ENCODE data around the gene MDM2.

The MDM2 gene

GRCh38 chr12:68864604-68865003 is 56.6 kb downstream of the MDM2 start:
- no peak overlapping the region for H3K4me3 ChIP-seq (ENCODE audit: low read length)
- no peak overlapping the region for H3K27ac ChIP-seq (ENCODE audit: low read length)
- H3K9me3 ChIP-seq (ENCODE audit: control insufficient read depth, low read depth, low read length) = no peaks in the 10 kb centered on the region
- no peaks in the 10 kb centered on the region for H3K27me3 ChIP-seq (ENCODE audit: control insufficient read depth, insufficient read depth, low read length)
- no peaks in the 10 kb centered on the region for H3K36me3 ChIP-seq (ENCODE audit: control insufficient read depth, low read depth, low read length)
- no peaks in the 10 kb centered on the region for H3K4me1 ChIP-seq (ENCODE audit: control insufficient read depth, low read depth, low read length)
- H3K9ac ChIP-seq (ENCODE audit: low read length) = no peak overlapping the region

GRCh38 chr12:68865399-68866164 is 57.6 kb downstream of the MDM2 start:
- H3K9ac ChIP-seq (ENCODE audit: low read length) = no peak overlapping the region
- H3K27ac ChIP-seq (ENCODE audit: low read length) = no peak overlapping the region
- no peaks in the 10 kb centered on the region for H3K4me1 ChIP-seq (ENCODE audit: control insufficient read depth, low read depth, low read length)
- H3K4me3 ChIP-seq (ENCODE audit: low read length) = no peak overlapping the region
- no peaks in the 10 kb centered on the region for H3K27me3 ChIP-seq (ENCODE audit: control insufficient read depth, insufficient read depth, low read length)
- no peaks in the 10 kb centered on the region for H3K9me3 ChIP-seq (ENCODE audit: control insufficient read depth, low read depth, low read length)
- no peaks in the 10 kb centered on the region for H3K36me3 ChIP-seq (ENCODE audit: control insufficient read depth, low read depth, low read length)

DNA sequence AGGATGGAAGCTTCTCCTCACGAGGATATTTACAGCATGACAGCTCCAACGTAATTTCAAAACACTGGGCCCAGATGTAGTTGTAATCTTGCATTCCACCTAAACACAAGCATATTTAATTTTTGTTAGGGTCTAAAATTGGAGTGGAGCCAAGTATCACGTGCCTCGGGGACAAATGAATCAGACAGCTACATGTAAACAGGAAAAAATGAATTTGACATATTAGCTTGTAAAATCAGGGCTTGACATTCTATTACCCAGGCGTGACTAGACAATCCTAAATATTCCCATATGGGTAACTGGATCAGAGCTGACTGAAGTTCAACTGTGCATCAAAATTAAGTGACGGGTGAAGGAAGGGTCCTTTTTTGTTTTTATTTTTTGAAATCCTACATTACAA is 59.0 kb downstream of the MDM2 start:
- no peak overlapping the region for H3K4me3 ChIP-seq (ENCODE audit: low read length)
- no peaks in the 10 kb centered on the region for H3K9me3 ChIP-seq (ENCODE audit: control insufficient read depth, low read depth, low read length)
- no peak overlapping the region for H3K9ac ChIP-seq (ENCODE audit: low read length)
- no peak overlapping the region for H3K27ac ChIP-seq (ENCODE audit: low read length)
- H3K27me3 ChIP-seq (ENCODE audit: control insufficient read depth, insufficient read depth, low read length) = no peaks in the 10 kb centered on the region
- no peaks in the 10 kb centered on the region for H3K36me3 ChIP-seq (ENCODE audit: control insufficient read depth, low read depth, low read length)
- no peaks in the 10 kb centered on the region for H3K4me1 ChIP-seq (ENCODE audit: control insufficient read depth, low read depth, low read length)

GRCh38 chr12:68867606-68868005 is 59.6 kb downstream of the MDM2 start:
- Histone ChIP-seq H3K4me3 (ENCODE audit: low read length) (no peak overlapping the region), H3K9me3 (ENCODE audit: control insufficient read depth, low read depth, low read length) (no peaks in the 10 kb centered on the region), H3K36me3 (ENCODE audit: control insufficient read depth, low read depth, low read length) (no peaks in the 10 kb centered on the region), H3K9ac (ENCODE audit: low read length) (no peak overlapping the region), H3K4me1 (ENCODE audit: control insufficient read depth, low read depth, low read length) (no peaks in the 10 kb centered on the region), H3K27me3 (ENCODE audit: control insufficient read depth, insufficient read depth, low read length) (no peaks in the 10 kb centered on the region), H3K27ac (ENCODE audit: low read length) (no peak overlapping the region)

DNA sequence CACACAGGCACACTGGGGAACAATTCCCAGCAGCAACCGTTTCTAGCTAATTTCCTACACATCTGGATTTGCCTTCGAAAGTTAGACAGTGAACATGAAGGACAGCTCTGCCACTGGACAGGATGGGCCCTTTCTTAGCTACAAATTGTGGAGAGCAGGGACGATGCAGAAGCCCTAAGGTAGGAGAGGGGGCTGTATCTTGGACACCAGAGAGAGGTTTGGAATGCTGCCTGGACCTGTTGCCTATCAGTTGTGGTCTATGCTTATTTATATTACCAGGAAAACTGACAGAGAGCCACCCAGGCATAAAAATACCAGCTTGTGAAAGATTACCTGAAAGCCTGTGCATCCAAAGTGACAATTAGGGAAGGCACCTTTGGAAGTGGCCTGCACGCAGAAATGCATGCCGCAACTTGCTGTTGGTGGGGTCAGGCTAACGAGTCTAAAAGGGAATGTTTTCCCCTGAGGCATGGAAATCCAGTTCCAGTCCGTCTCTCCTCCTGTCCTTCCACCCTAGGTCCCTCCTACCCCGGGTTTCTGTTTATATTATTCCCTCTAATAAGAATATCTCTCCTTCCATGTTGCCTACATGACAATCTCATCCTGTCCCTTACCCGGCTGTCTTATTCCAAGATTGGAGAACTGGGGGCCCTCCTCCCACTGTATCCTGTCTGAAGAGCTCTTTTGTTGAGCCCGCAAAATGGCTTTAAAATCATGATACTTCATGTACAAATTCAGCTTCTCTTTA is 60.2 kb downstream of the MDM2 start:
- Histone ChIP-seq H3K4me1 (ENCODE audit: control insufficient read depth, low read depth, low read length) (no peaks in the 10 kb centered on the region), H3K9me3 (ENCODE audit: control insufficient read depth, low read depth, low read length) (no peaks in the 10 kb centered on the region), H3K27me3 (ENCODE audit: control insufficient read depth, insufficient read depth, low read length) (no peaks in the 10 kb centered on the region), H3K9ac (ENCODE audit: low read length) (no peak overlapping the region), H3K27ac (ENCODE audit: low read length) (no peak overlapping the region), H3K4me3 (ENCODE audit: low read length) (no peak overlapping the region), H3K36me3 (ENCODE audit: control insufficient read depth, low read depth, low read length) (no peaks in the 10 kb centered on the region)

GRCh38 chr12:68870011-68870410 is 62.0 kb downstream of the MDM2 start:
- Histone ChIP-seq H3K27ac (ENCODE audit: low read length) (no peak overlapping the region), H3K4me1 (ENCODE audit: control insufficient read depth, low read depth, low read length) (no peaks in the 10 kb centered on the region), H3K9ac (ENCODE audit: low read length) (no peak overlapping the region), H3K4me3 (ENCODE audit: low read length) (no peak overlapping the region), H3K27me3 (ENCODE audit: control insufficient read depth, insufficient read depth, low read length) (no peaks in the 10 kb centered on the region), H3K36me3 (ENCODE audit: control insufficient read depth, low read depth, low read length) (no peaks in the 10 kb centered on the region), H3K9me3 (ENCODE audit: control insufficient read depth, low read depth, low read length) (no peaks in the 10 kb centered on the region)

DNA sequence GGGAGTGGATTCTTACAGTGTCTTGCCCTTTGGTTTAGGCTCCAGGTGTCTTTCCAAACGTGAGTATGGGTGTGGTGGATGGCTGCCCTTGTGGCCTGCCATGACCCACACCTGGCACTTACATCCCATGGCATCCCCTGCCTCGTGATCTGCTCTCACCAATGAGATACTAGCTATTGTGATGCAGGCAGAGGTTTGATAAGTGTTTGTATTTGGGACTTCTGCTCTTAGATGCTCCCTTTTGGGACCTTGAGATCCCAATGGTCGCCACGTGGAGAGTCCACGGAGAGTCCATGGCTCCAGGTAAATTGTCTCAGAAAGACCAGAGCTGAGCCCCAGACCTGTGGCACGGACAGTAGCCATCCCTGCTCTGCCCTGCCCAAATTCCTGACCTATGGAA is 62.5 kb downstream of the MDM2 start:
- Histone ChIP-seq H3K4me3 (ENCODE audit: low read length) (no peak overlapping the region), H3K9ac (ENCODE audit: low read length) (no peak overlapping the region), H3K9me3 (ENCODE audit: control insufficient read depth, low read depth, low read length) (no peaks in the 10 kb centered on the region), H3K36me3 (ENCODE audit: control insufficient read depth, low read depth, low read length) (no peaks in the 10 kb centered on the region), H3K4me1 (ENCODE audit: control insufficient read depth, low read depth, low read length) (no peaks in the 10 kb centered on the region), H3K27me3 (ENCODE audit: control insufficient read depth, insufficient read depth, low read length) (no peaks in the 10 kb centered on the region), H3K27ac (ENCODE audit: low read length) (no peak overlapping the region)

DNA sequence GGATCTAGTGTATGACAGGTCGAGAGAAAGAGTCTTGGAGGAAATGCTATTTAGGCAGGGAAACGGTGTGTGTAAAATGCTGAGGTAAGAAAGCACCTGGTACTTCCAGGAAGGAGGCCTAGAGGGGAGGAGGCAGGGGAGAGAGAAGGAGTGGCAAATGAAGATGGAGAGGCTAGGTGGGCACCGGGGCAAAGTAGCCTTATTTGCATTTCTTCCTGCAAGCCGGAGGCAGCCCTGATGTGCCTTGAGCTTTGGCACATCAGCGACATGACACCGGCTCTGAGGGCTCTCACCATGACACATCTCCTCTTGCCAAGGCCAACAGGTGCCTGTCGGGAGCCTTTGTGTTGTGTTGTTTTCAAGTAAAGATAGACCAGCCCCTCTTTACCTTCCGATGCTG is 63.4 kb downstream of the MDM2 start:
- H3K9me3 ChIP-seq (ENCODE audit: control insufficient read depth, low read depth, low read length) = no peaks in the 10 kb centered on the region
- H3K4me3 ChIP-seq (ENCODE audit: low read length) = no peak overlapping the region
- H3K27me3 ChIP-seq (ENCODE audit: control insufficient read depth, insufficient read depth, low read length) = no peaks in the 10 kb centered on the region
- no peaks in the 10 kb centered on the region for H3K4me1 ChIP-seq (ENCODE audit: control insufficient read depth, low read depth, low read length)
- no peaks in the 10 kb centered on the region for H3K36me3 ChIP-seq (ENCODE audit: control insufficient read depth, low read depth, low read length)
- H3K9ac ChIP-seq (ENCODE audit: low read length) = no peak overlapping the region
- H3K27ac ChIP-seq (ENCODE audit: low read length) = no peak overlapping the region

- H3K9ac ChIP-seq (ENCODE audit: low read length) = no peak overlapping the region
- no peaks in the 10 kb centered on the region for H3K9me3 ChIP-seq (ENCODE audit: control insufficient read depth, low read depth, low read length)
- no peaks in the 10 kb centered on the region for H3K4me1 ChIP-seq (ENCODE audit: control insufficient read depth, low read depth, low read length)
- H3K4me3 ChIP-seq (ENCODE audit: low read length) = no peak overlapping the region
- no peaks in the 10 kb centered on the region for H3K27me3 ChIP-seq (ENCODE audit: control insufficient read depth, insufficient read depth, low read length)
- no peak overlapping the region for H3K27ac ChIP-seq (ENCODE audit: low read length)
- no peaks in the 10 kb centered on the region for H3K36me3 ChIP-seq (ENCODE audit: control insufficient read depth, low read depth, low read length)
Measured at GRCh38 chr12:68871921-68872320, 63.9 kb downstream of the MDM2 start.

DNA sequence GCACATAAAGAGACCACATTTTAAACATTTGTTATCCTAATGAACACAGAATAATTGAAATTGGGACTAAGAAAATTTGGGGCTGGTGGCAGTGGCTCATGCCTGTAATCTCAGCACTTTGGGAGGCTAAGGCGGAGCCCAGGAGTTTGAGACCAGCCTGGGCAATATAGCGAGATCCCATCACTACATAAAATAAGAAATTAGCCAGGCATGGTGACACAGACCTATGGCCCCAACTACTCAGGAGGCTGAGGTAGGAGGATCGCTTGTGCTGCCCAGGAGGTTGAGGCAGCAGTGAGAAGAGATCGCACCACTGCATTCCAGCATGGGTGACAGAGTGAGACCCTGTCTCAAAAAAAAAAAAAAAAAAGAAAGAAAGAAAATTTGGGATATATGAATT is 65.3 kb downstream of the MDM2 start:
- Histone ChIP-seq H3K36me3 (ENCODE audit: control insufficient read depth, low read depth, low read length) (no peaks in the 10 kb centered on the region), H3K9me3 (ENCODE audit: control insufficient read depth, low read depth, low read length) (no peaks in the 10 kb centered on the region), H3K27ac (ENCODE audit: low read length) (no peak overlapping the region), H3K27me3 (ENCODE audit: control insufficient read depth, insufficient read depth, low read length) (no peaks in the 10 kb centered on the region), H3K9ac (ENCODE audit: low read length) (no peak overlapping the region), H3K4me3 (ENCODE audit: low read length) (no peak overlapping the region), H3K4me1 (ENCODE audit: control insufficient read depth, low read depth, low read length) (no peaks in the 10 kb centered on the region)

GRCh38 chr12:68876461-68876860 is 68.5 kb downstream of the MDM2 start:
- no peaks in the 10 kb centered on the region for H3K36me3 ChIP-seq (ENCODE audit: control insufficient read depth, low read depth, low read length)

GRCh38 chr12:68877583-68877982 is 69.6 kb downstream of the MDM2 start:
- Histone ChIP-seq H3K27ac (ENCODE audit: low read length) (no peak overlapping the region), H3K27me3 (ENCODE audit: control insufficient read depth, insufficient read depth, low read length) (no peaks in the 10 kb centered on the region), H3K4me3 (ENCODE audit: low read length) (no peak overlapping the region), H3K4me1 (ENCODE audit: control insufficient read depth, low read depth, low read length) (no peaks in the 10 kb centered on the region), H3K9me3 (ENCODE audit: control insufficient read depth, low read depth, low read length) (no peaks in the 10 kb centered on the region), H3K9ac (ENCODE audit: low read length) (no peak overlapping the region), H3K36me3 (ENCODE audit: control insufficient read depth, low read depth, low read length) (no peaks in the 10 kb centered on the region)

More at GRCh38 chr12:68876461-68876860, 68.5 kb downstream of the MDM2 start:
- Histone ChIP-seq H3K27ac (ENCODE audit: low read length) (no peak overlapping the region), H3K9ac (ENCODE audit: low read length) (no peak overlapping the region), H3K4me3 (ENCODE audit: low read length) (no peak overlapping the region), H3K9me3 (ENCODE audit: control insufficient read depth, low read depth, low read length) (no peaks in the 10 kb centered on the region), H3K4me1 (ENCODE audit: control insufficient read depth, low read depth, low read length) (no peaks in the 10 kb centered on the region), H3K27me3 (ENCODE audit: control insufficient read depth, insufficient read depth, low read length) (no peaks in the 10 kb centered on the region)
